PC-3 (cell line): ENCODE results near the gene HNRNPM. TPM values are rescaled to one million over a fixed set of nuclear protein-coding genes. Genes with fewer than 3 reads are reported as not detected.

Experiments used
- ATAC-seq: fragments of 200-7000 bp; cut with Tn5 transposase; 2 replicates; pipeline ENCODE4 v1.9.1; 2020; ENCODE audit warnings: mild to moderate bottlenecking, moderate library complexity
- BruUV-seq: library from RNA; stranded (reverse); fragments of 400-500 nt; replicated peaks from 2 replicates; lab custom pipeline; 2021; lab: Mats Ljungman, UMichigan
- CTCF ChIA-PET: fragments of 300-600 bp; sonication (Branson Sonifier 250); formaldehyde crosslinking; loops from one replicate; lab custom pipeline; 2022; ENCODE audit warnings: antibody characterized with exemption; lab: Charles Lee
- POLR2A ChIA-PET: fragments of 300-600 bp; sonication (Branson Sonifier 250); formaldehyde crosslinking; loops from one replicate; lab custom pipeline; 2022; ENCODE audit warnings: antibody characterized with exemption; ENCODE audit not compliant: unreplicated experiment; lab: Charles Lee
- DNase-seq: peaks from one replicate; pipeline ENCODE4 v3.0.0-alpha.2; 2015
- H2AFZ ChIP-seq: fragments of 300-600 bp; sonication (generic); 2 replicates; pipeline ENCODE4 v1.6.0; 2016; ENCODE audit warnings: antibody characterized with exemption, low read length
- H3F3A ChIP-seq: fragments of 300-600 bp; sonication (generic); one replicate; pipeline ENCODE4 v1.6.0; 2017; ENCODE audit warnings: antibody characterized with exemption, low read length, control low read depth, mild to moderate bottlenecking; ENCODE audit not compliant: unreplicated experiment
- H3K27ac ChIP-seq: fragments of 300-600 bp; sonication (generic); 2 replicates; pipeline ENCODE4 v1.5.1; 2016; ENCODE audit warnings: mild to moderate bottlenecking, low read length
- H3K27me3 ChIP-seq: fragments of 300-600 bp; sonication (generic); 2 replicates; pipeline ENCODE4 v1.6.1; 2016; ENCODE audit warnings: low read length, mixed read lengths
- H3K36me3 ChIP-seq: fragments of 300-600 bp; sonication (generic); 2 replicates; pipeline ENCODE4 v1.6.1; 2016; ENCODE audit warnings: low read depth, mixed run types, low read length, mixed read lengths
- H3K4me1 ChIP-seq: fragments of 300-600 bp; sonication (generic); 2 replicates; pipeline ENCODE4 v1.5.1; 2016; ENCODE audit warnings: low read length; ENCODE audit not compliant: insufficient read depth
- H3K4me2 ChIP-seq: fragments of 300-600 bp; sonication (generic); 2 replicates; pipeline ENCODE4 v1.6.0; 2016; ENCODE audit warnings: low read length
- H3K4me3 ChIP-seq: fragments of 300-600 bp; sonication (generic); 2 replicates; pipeline ENCODE4 v1.5.1; 2016; ENCODE audit warnings: mild to moderate bottlenecking, low read length, mixed read lengths
- H3K79me2 ChIP-seq: fragments of 300-600 bp; sonication (generic); 2 replicates; pipeline ENCODE4 v1.6.1; 2017; ENCODE audit warnings: low read length, mixed read lengths
- H3K9ac ChIP-seq: fragments of 300-600 bp; sonication (generic); 2 replicates; pipeline ENCODE4 v1.6.0; 2016; ENCODE audit warnings: mild to moderate bottlenecking, low read length
- H3K9me2 ChIP-seq: fragments of 300-600 bp; sonication (generic); replicated peaks from 2 replicates; pipeline ENCODE4 v1.6.1; 2016; ENCODE audit warnings: mixed run types, low read length, mixed read lengths
- H3K9me3 ChIP-seq: fragments of 300-600 bp; sonication (generic); 2 replicates; pipeline ENCODE4 v1.6.1; 2016; ENCODE audit warnings: low read length, mixed read lengths
- H4K20me1 ChIP-seq: fragments of 300-600 bp; sonication (generic); 2 replicates; pipeline ENCODE4 v1.6.1; 2016; ENCODE audit warnings: low read length, mixed read lengths
- CTCF ChIP-seq: fragments of 300-600 bp; sonication (generic); conservative IDR thresholded peaks from 2 replicates; pipeline ENCODE4 v1.5.1; 2017; ENCODE audit warnings: antibody characterized with exemption, low read depth, mild to moderate bottlenecking, low read length
- EZH2 ChIP-seq: fragments of 300-600 bp; sonication (generic); IDR thresholded peaks from one replicate; pipeline ENCODE4 v1.6.1; 2017; ENCODE audit warnings: antibody characterized with exemption, mild to moderate bottlenecking, low read length; ENCODE audit not compliant: unreplicated experiment
- EZH2phosphoT487 ChIP-seq: fragments of 300-600 bp; sonication (generic); IDR thresholded peaks from 2 replicates; pipeline ENCODE4 v1.6.1; 2018; ENCODE audit warnings: mild to moderate bottlenecking, antibody characterized with exemption, low read length, borderline replicate concordance
- intact Hi-C: fragments of 100-400 bp; cut with micrococcal nuclease; formaldehyde crosslinking; loops from 2 replicates; pipeline ENCODE4 v1.9.0; 2023
- total RNA-seq: library from RNA; depleted of rRNA; stranded (reverse); fragments of >200 nt; gene quantifications from 2 replicates; pipeline ENCODE4 v1.2.3, GENCODE V29; 2014

The HNRNPM gene
- total RNA-seq, 1 experiment from 2014 or later = 165 TPM

- no peak overlapping the region for H2AFZ ChIP-seq
- H3K9me3 ChIP-seq = no peaks in the 10 kb centered on the region
- no peak overlapping the region for H3K4me3 ChIP-seq
- peaks cover 68% of the 10 kb centered on the region for H3K4me1 ChIP-seq
- POLR2A ChIA-PET = no interaction called here
- intact Hi-C loops = loop anchor here (5.0 kb wide), 4 partner anchors 43 to 103 kb away; partner anchors contain the start of gene MARCHF2
- no peak overlapping the region for H3K4me2 ChIP-seq
- DNase-seq (no peak), ATAC-seq (no peak)
- H3K27me3 ChIP-seq = no peaks in the 10 kb centered on the region
- H3F3A ChIP-seq = peaks cover 15% of the 10 kb centered on the region
- H3K79me2 ChIP-seq = peaks cover 99% of the 10 kb centered on the region
- no TSS peak for BruUV-seq
- CTCF ChIA-PET = no interaction called here
- no peaks in the 10 kb centered on the region for H3K9me2 ChIP-seq
- no peak overlapping the region for H3K9ac ChIP-seq
- H4K20me1 ChIP-seq = peaks cover 93% of the 10 kb centered on the region
- no peak for TF ChIP-seq CTCF
- no peak for TF ChIP-seq EZH2
- H3K27ac ChIP-seq = no peak overlapping the region
- peaks cover 61% of the 10 kb centered on the region for H3K36me3 ChIP-seq
Observed at GRCh38 chr19:8455018-8455417, 10.2 kb downstream of the HNRNPM start.

- TF ChIP-seq EZH2 = no peak
- TF ChIP-seq CTCF = peak; percentile 37; the same call in 1 of the 2 replicates
- Histone ChIP-seq H3K4me1 (peaks cover 72% of the 10 kb centered on the region), H3K9ac (no peak overlapping the region), H3K4me2 (no peak overlapping the region), H3F3A (peaks cover 15% of the 10 kb centered on the region), H3K36me3 (peaks cover 70% of the 10 kb centered on the region), H3K79me2 (peaks cover 100% of the 10 kb centered on the region), H2AFZ (no peak overlapping the region), H3K27me3 (no peaks in the 10 kb centered on the region), H3K27ac (no peak overlapping the region), H4K20me1 (peaks cover 98% of the 10 kb centered on the region), H3K9me3 (no peaks in the 10 kb centered on the region), H3K9me2 (no peaks in the 10 kb centered on the region), H3K4me3 (no peak overlapping the region)
- no peak for ATAC-seq
- ChIA-PET CTCF (interaction anchor here (0.8 kb wide), 1 partner anchor 32 kb away, joined by 3 read pairs; no protein-coding TSS in a partner anchor), POLR2A (no interaction called here)
- no peak for DNase-seq
- no TSS peak for BruUV-seq
- intact Hi-C loops = loop anchor here (5.0 kb wide), 4 partner anchors 44 to 104 kb away; partner anchors contain the start of gene MARCHF2
Observed at GRCh38 chr19:8456064-8456463, 11.3 kb downstream of the HNRNPM start.

DNA sequence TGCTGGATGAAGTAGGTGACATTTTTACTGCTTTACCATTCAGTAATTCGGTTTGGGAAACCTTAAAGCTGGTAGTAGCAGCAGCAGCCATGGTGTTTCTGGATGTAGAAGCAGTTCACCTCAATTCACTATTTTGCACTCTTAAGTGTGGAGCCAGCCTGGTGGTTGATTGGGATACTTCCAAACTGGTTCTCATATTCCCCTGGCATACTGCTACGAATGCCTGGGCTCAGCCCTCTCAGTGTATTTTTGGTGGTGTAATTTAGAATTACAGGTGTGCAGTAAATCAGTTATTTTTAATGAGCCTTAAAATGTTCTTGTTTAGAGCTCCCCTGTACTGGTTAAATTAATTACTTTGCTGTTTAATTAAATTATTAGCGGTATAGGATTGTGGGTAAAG lies 12.4 kb downstream of the HNRNPM start:
- ATAC-seq (no peak), DNase-seq (no peak)
- CTCF ChIA-PET = no interaction called here
- H2AFZ ChIP-seq = no peak overlapping the region
- no peak overlapping the region for H3K4me3 ChIP-seq
- H3F3A ChIP-seq = peaks cover 9% of the 10 kb centered on the region
- no peak overlapping the region for H3K4me2 ChIP-seq
- BruUV-seq = no TSS peak
- no peaks in the 10 kb centered on the region for H3K9me3 ChIP-seq
- H3K27me3 ChIP-seq = no peaks in the 10 kb centered on the region
- peaks cover 100% of the 10 kb centered on the region for H3K79me2 ChIP-seq
- H4K20me1 ChIP-seq = peaks cover 100% of the 10 kb centered on the region
- intact Hi-C loops = loop anchor here (5.0 kb wide), 4 partner anchors 45 to 105 kb away; partner anchors contain the start of gene MARCHF2
- H3K9me2 ChIP-seq = no peaks in the 10 kb centered on the region
- no peak overlapping the region for H3K27ac ChIP-seq
- H3K36me3 ChIP-seq = peaks cover 81% of the 10 kb centered on the region
- POLR2A ChIA-PET = no interaction called here
- no peak overlapping the region for H3K9ac ChIP-seq
- H3K4me1 ChIP-seq = peaks cover 61% of the 10 kb centered on the region
- TF ChIP-seq CTCF (no peak), EZH2phosphoT487 (no peak), EZH2 (no peak)
